HT1080 (cell line): ENCODE data around the gene MR1. TPM values are rescaled to one million over a fixed set of nuclear protein-coding genes. Genes with fewer than 3 reads are reported as not detected.

ENCODE experiments used
- DNase-seq: peaks from one replicate; pipeline ENCODE4 v3.0.0-alpha.2; 2015; ENCODE audit warnings: low read depth
- polyA plus RNA-seq, 2 experiments: library from polyadenylated mRNA; depleted of rRNA; stranded (reverse); fragments of >200 nt; gene quantifications; 2 replicates each; pipeline ENCODE4 v1.2.3, GENCODE V29; 2015
- total RNA-seq: library from RNA; depleted of rRNA; stranded (reverse); fragments of >200 nt; shearing (Covaris generic); gene quantifications from 2 replicates; pipeline ENCODE4 v1.2.3, GENCODE V29; 2014; rRNA removed

Gene MR1
- 1.4 and 3.1 TPM in 2 replicates for total RNA-seq
- polyA plus RNA-seq (2015; cell fraction: cytosol; rRNA removed) = 3.3 and 5.1 TPM in 2 replicates
- polyA plus RNA-seq (2015; cell fraction: nucleus; rRNA removed) = 7.3 and 8.3 TPM in 2 replicates

DNA sequence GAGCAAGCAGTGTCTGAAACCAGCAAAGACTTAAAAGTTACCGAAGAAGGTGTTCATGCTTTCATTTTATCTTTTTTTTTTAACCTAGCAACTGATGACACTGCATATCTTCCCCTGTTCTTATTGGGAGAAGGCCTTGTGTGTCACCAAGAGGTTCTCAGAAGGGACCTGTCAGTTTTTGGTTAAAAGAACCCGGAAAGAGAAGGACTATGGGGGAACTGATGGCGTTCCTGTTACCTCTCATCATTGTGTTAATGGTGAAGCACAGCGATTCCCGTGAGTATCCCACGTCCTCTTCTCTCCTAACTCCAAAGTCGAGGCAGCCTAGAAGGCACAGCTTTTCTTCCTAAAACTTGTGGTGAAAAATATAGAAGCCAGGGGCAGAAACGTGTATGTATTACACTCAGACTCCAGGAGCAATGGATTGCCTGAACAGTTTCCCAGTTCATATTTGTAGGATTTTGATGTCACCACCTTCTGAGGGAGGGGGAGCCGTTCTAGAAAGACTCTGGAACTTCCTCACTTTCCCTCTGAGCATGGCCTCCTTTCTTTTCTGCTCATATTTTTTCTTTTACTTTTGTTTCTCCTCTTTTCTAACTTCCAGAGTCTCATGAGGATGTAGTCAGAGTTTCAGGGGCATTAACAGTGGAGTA lies at the start of gene MR1:
MR1 (plus strand) TSS at position 185 of the 653 bp plus-strand sequence; CDS start at position 210, 25 bp downstream.
- peak; percentile 90 for DNase-seq

- DNase-seq = no peak
These were observed 45.5 kb upstream of the MR1 start for GRCh38 chr1:180988253-180988752.

DNA sequence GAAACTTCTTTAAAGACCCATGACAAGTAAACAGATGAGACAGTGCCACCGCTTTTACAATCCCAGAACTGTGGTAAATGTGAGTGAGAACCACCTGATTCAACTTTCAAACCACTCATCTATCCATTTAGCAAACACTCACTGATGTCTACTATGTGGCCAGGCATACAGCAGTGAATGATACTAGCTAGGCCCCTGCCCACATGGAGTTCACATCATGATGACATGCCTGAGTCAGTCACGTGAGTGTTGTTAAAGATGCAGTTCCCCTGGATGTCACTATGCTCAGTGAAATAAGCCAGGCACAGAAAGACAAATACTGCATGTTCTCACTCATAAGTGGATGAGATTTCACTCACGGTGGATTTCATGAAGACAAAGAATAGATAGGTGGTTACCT lies 39.5 kb upstream of the MR1 start:
- DNase-seq = no peak

- no peak for DNase-seq
These were observed 35.8 kb upstream of the MR1 start for GRCh38 chr1:180997843-180998504.

- no peak for DNase-seq
These were observed 32.5 kb upstream of the MR1 start for GRCh38 chr1:181001091-181001780.

DNA sequence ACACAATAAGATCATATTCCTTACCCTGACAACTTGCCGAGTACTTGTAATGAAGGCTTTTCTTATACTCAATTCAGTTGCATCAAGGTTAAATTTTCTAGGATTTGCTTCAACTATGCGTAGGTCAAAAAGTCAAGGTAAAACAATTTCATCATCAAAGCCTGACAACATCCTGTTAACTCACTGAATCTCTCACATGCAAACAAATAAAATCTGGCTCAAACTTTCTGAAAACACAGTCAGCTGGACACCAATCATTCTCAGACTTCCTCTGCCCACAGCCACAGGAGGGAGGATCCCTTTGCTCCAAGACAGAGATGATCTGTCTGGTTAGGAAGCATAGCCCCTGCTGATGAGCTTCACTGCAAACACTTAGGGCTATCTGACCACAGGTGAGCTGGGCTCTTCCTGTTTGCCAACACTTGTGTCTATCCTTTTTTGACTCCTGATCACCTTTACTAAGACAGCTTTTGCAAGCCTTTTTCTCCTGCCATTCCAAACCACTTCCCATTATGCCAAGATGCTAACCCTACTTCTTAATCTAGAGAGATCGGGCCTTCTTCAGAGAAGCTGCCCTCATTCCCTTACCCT lies 31.1 kb upstream of the MR1 start:
- DNase-seq = no peak

GRCh38 chr1:181010789-181011188 lies 23.0 kb upstream of the MR1 start:
- no peak for DNase-seq

DNA sequence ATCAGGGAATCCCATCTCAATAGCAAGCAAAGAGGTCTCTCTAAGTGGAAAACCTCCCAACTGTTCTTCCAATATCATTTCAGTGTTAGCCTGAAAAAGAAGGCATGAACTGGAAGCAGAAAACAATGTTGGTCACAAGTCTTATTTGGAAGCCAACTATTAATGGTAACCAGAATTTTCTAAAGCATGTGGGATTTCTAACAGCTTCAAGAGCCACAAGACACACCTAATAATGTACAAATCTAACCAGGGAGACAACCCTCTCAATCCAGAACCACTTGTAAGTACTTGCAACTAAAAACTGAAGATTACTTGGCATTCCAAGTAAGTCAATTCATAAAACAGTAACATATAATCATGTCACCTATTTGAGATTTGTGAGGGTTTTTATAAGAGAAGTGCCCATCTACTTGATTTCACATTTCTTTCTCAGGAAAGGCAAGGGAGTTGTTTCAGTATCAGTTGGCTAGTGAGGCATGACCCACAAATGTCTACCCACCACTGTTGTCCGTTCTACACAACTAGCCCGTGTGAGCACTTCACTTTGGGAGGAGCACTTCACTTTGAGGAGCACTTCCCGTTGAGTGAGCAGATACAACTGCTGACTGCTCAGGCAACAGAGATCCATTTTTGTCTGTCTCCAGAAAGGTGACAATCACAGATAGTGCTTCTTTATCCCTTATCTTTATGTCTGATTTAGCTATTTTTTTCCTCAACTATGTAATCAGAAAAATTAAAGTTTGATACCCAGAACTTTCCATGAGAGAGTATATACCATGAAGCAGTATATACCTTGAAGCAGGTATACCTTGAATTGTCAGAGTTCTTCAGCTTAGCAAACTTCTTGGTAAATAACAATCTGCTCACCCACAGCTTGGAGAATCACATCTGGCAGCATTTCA lies 22.2 kb upstream of the MR1 start:
- no peak for DNase-seq

GRCh38 chr1:181012203-181012745 lies 21.5 kb upstream of the MR1 start:
- no peak for DNase-seq

- no peak for DNase-seq
These were observed 20.6 kb upstream of the MR1 start for GRCh38 chr1:181013144-181013543.

DNA sequence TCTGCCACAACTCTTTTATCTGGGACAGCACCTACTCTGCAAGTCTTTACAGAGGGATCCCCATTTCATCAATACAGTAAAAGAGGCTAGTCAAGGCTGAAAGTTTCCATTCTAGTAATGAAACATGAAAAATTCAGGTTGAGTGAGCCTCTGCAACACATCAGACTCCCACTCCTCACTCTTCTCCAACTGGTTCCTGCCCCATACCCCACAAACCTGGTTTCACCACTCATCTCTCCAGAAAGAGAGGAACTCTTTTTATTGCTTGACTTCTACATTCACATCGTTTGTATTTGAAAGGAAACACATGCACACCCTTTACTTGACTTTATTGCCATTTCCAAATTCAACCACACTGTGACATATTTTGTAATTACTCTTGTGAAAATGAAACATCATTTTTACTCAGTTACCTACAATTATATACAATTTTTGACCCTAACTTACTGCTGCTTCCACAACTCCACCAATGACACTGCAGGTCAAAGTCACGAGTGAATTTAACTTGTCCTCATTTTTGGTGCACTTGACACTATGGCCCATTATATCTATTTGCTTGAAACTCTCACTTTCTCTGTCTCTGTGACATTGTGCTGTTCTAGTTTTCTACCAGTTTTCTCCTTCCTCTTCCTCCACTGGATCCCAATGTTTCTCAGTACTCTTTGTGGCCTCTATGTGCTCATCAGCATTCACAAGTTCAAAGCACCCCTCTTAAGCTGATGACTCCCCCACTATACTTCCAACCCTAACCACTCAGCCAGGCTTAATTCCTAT lies 19.1 kb upstream of the MR1 start:
- DNase-seq = no peak

DNA sequence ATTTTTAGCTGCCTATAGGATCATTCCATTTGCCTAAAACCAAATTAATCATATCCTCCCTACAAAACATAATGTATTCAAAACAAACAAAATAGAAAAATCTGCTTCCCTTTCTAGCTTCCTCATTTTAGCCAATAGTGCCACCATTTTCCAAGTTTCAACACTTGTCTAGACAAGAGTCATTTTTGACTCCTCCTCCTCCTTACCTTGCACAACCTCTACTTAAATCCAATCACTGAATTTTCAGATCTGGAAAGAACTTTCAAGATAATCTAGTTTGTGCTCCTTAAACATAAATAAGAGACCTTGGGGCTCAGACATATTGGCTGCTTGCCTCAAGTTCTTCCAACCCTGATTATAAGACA lies 18.6 kb upstream of the MR1 start:
- DNase-seq = no peak

DNA sequence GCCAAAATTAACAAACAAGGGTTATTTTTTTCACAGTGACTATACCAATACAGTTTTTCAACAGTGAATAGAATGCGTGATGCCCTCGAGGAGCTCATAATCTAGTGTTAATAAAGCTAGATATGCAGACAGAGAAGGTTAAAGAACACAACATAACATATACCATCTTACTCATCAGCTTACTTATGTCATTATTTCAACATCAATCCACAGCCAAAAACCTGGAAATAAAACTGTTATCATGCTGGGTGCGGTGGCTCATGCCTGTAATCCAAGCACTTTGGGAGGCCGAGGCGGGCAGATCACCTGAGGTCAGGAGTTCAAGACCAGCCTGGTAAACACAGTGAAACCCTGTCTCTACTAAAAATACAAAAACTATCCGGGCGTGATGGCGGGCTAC lies 17.2 kb upstream of the MR1 start:
- no peak for DNase-seq

GRCh38 chr1:181018901-181019681 lies 14.7 kb upstream of the MR1 start:
- no peak for DNase-seq

- DNase-seq = no peak
These were observed 12.6 kb upstream of the MR1 start for GRCh38 chr1:181021159-181021558.

GRCh38 chr1:181021811-181022434 lies 11.9 kb upstream of the MR1 start:
- DNase-seq = peak; percentile 70

GRCh38 chr1:181023265-181024057 lies 10.3 kb upstream of the MR1 start:
- DNase-seq = no peak

GRCh38 chr1:181028196-181028595 lies 5.6 kb upstream of the MR1 start:
- no peak for DNase-seq
